HPDE6-E6E7 (cell line): Measurements from ENCODE around the gene TMC1.
"Not testable (repeated sequence)": the region's sequence is repeated elsewhere in the genome, so short reads cannot be mapped to it uniquely, and the experiment has no call there.

Source experiments
- DNase-seq: peaks from one replicate; pipeline ENCODE4 v3.0.0; 2011; ENCODE audit warnings: missing footprints; ENCODE audit errors: extremely low spot score

The TMC1 gene

DNA sequence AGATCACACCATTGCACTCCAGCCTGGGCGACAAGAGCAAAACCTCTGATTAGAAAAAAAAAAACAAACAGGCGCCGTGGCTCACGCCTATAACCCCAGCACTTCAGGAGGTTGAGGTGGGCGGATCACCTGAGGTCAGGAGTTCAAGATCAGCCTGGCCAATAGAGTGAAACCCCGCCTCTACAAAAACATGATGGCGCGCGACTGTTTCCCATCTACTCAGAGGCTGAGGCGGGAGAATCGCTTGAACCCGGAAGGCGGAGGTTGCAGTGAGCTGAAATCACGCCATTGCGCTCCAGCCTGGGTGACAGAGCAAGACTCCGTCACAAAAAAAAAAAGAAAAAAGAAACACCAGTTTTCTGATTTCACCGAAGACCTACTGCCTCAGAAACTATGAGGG lies at the start of gene TMC1:
TSS of gene TMC1 (plus strand) at position 193 of the 400 bp plus-strand sequence. CDS start 127,041 bp downstream, outside the sequence.
- DNase-seq: not testable (repeated sequence)

GRCh38 chr9:72473474-72474261 lies 47.7 kb upstream of the TMC1 start:
- no peak for DNase-seq

- DNase-seq: no peak
Measured at GRCh38 chr9:72474676-72475075, 46.7 kb upstream of the TMC1 start.

- DNase-seq: no peak
Measured at GRCh38 chr9:72476100-72476499, 45.3 kb upstream of the TMC1 start.

DNA sequence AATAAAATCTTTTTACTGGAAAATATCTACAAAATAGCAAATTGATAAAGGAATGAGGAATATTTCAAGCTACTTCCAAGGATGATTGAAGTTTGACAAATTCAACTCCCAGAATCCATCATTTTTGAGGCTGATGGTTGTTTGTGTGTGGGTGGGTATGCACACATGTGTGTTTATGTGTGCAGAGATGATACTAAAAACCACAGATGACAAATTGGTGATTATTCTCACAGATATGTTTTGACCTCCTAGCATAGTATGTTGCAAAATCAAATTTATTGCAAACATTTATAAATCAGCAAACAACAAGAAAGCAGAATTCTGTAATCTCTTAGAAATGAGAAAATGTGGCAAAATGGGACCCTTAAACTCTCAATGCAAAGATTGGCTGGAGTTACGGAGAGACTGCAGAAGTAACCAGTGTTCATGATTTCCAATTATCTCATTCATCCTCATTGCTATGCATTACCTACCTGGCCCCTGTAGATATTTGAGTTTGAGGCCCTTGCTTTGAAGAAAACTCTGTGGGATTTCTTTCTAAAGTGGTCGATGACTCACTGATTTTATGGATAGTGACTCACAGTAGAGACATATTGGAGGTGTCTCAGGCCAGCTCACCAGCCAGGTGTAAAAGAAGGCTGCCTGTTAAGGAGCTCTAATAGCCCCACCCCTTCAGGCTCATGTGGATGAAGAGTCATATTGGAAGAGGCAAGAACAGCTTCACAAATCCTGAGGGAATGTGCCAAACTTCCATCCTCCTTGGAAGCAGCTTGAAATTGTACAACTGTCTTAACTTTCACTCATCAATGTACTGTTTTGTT lies 44.6 kb upstream of the TMC1 start:
- peak; percentile 81 for DNase-seq

DNA sequence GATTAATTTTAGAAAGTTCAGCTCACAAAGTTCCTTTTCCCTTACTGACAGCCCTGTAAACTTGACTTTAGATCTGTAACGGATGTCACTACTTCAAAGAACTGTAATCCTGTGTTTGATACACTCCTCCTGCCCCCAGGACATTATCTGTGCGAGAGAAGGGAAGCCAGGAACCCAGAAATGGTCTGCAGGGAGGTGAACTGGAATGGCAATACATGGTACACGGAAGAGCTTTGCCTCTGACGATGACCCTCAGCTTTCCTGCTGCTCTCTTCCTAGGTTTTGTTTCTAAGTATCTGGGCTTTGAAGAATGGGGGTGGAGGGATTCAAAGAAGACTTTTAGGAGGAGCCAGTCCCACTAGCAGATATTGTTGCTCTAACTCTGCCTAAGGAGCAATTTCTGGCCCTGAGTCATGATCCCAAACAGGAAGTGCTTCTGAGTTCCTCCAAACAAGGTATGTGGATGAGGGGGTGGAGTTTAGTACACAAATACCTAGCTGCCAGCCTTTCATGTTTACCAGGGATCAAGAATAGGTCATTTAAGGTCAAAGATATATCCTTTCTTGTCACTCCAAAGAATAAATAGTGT lies 43.4 kb upstream of the TMC1 start:
- DNase-seq: peak; percentile 85

DNA sequence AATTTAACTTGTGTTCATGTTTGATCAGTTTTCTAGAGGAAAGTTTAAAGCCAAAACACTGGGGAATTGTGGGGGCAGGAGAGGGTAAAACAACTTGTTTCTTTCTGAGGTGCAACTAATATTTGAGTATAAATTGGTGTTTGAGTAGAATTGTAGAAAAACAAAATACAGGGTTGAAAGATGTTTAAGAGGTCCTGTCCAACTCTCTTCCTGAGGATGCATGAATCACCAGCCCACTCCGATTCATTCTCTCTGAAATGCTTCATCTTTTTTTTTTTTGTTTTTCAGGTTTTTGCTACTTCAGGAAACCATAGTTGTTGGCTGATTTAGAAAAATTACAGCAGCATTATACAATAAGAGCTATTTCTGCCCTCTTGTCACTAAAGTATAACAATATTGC lies 42.4 kb upstream of the TMC1 start:
- DNase-seq: no peak

- DNase-seq: not testable (repeated sequence)
Measured at GRCh38 chr9:72480261-72480660, 41.1 kb upstream of the TMC1 start.

- DNase-seq: no peak
Measured at GRCh38 chr9:72480921-72481320, 40.5 kb upstream of the TMC1 start.

DNA sequence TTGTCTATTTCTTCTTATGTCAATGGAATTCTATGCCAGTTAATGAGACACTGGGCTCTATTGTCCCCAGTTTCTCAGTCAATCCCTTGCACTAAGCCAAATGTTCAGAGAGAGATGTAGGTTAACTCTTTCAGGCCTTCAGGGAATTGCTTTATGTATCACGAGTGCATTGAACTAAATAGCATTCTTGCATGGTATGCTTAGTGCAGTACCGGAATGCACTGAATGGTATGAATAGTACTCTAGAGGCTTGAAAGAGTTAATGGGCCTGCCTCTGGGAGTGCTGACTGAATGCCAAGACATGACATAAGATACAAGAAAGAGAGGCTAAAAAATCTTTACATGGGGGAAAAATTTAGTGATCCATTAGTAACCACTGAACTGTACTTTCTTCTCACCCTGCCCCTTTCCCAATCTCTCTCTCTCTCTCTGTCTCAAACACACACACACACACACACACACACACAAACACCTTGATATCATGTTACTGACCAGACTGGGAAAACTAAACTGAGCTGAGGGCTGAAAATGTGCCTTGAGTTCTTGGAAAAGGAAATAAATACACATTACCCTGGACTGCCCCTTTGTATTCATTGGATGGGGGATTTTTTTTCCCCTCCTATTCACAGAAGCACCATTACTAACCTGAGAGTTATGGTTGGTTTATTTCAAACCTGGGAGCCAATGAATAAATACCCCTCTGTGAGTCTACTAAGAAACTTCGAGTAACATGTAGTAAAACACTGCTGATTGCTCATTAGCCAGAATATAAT lies 35.4 kb upstream of the TMC1 start:
- no peak for DNase-seq

DNA sequence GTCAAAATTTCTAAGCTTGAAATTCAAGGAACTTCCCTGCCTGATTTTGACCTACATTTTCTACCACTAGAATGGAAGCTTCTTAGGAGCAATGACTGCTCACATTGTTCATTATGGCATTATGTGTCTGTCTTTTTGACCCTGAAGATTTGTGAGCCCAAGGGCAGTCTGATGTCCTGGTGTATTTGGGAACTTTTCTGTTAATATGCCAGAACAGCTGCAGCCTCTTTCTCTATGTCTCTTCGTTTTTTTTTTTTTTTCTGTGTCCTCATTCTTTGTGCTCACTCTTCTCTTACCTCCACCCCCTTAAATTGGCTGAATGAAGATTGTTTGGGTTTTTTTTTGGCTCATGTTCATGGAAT lies 34.8 kb upstream of the TMC1 start:
- DNase-seq: no peak

GRCh38 chr9:72487665-72488064 lies 33.7 kb upstream of the TMC1 start:
- DNase-seq: not testable (repeated sequence)

DNA sequence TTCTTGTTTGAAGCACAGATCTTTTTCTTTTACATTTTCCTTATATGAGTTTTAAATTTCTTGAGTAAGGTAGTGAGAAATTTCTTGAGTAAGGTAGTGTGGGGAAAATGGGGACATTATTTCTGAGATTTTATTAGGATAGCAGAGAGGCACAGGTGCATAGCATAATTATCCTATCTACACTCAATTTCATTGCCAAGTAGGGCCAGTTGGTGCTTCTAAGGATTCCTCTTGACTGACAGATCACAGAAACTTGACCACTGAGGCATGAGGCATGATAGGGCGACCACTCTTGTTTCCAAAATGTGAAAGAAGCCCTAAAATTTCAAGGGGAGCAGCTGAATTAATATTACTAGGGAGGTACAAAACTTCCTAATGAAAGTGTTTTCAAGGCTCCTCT lies 31.4 kb upstream of the TMC1 start:
- no peak for DNase-seq

DNA sequence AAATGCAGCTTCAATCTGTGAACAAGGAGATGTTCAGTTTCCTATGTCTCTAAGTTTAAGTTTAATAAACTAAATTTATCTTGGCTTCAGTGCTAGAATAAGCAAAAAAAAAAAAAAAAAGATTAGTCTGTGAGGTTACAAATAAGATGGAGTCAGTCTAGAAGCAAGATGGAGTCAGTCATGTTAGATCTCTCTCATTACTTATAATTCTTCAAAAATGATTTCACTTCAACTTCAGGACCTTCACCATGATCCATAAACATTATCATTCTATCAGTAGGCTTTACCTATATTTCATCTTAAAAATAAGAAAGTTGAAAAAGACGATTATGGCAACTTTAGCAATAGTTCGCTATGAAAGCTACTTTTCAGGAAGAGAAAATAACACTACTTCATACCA lies 30.2 kb upstream of the TMC1 start:
- DNase-seq: no peak

GRCh38 chr9:72494051-72494450 lies 27.4 kb upstream of the TMC1 start:
- DNase-seq: no peak

- DNase-seq: no peak
Measured at GRCh38 chr9:72497447-72498046, 23.9 kb upstream of the TMC1 start.

GRCh38 chr9:72506615-72507014 lies 14.8 kb upstream of the TMC1 start:
- DNase-seq: no peak

- no peak for DNase-seq
Measured at GRCh38 chr9:72509053-72509452, 12.4 kb upstream of the TMC1 start.

GRCh38 chr9:72509635-72510034 lies 11.8 kb upstream of the TMC1 start:
- DNase-seq: peak; percentile 22

- DNase-seq: not testable (repeated sequence)
Measured at GRCh38 chr9:72521011-72521410, 397 bp upstream of the TMC1 start.

DNA sequence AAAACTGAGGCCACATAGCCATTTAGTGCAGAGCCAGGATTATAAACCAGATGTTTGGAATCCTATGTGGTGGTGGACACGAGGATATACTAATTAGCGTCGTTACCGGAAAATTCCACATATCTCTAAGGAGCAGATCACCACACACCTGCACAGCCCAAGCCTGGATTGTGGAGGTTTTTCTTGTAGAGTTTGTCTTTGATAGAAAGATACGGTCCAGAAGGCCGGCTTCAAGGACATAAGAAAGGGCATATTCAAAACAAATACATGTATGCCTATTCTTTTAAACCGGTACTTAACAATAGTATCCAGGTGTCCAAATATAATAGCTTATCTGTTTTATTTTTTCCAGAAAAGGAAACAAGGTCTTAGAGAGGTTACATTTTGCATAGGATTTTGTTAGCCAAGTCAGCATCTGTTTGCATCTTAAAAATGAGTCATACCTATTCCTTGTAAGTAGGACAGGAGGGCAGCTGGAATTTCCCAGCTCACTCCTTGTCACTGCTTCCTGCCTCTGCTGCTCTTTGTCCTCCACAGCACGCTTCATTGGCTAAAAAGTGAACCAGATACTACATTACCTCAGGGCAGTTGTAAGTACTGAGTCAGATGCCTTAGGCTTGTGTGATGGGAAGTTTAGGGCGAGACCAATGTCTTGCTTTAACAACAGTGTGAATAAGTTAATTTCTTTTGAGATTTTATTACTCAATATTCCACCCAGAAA lies 3.6 kb downstream of the TMC1 start:
- peak; percentile 89 for DNase-seq
